HTERT RPE-1 (cell line): Measurements from ENCODE around the gene ARL10.

Experiments
- in situ Hi-C: fragments of 300-500 bp; cut with MboI; formaldehyde crosslinking; loops from 4 replicates; pipeline ENCODE4 v1.14.3; 2020; ENCODE audit warnings: low sequenced_read_pairs

The ARL10 gene

GRCh38 chr5:176410486-176411180 is 45.3 kb downstream of the ARL10 start:
- in situ Hi-C loops: no loop called here

- in situ Hi-C loops: no loop called here
Measured at GRCh38 chr5:176412517-176413254, 47.4 kb downstream of the ARL10 start.

GRCh38 chr5:176413255-176413565 is 47.9 kb downstream of the ARL10 start:
- in situ Hi-C loops: no loop called here

GRCh38 chr5:176413709-176414191 is 48.5 kb downstream of the ARL10 start:
- in situ Hi-C loops: no loop called here

GRCh38 chr5:176414704-176415103 is 49.4 kb downstream of the ARL10 start:
- in situ Hi-C loops: no loop called here

- in situ Hi-C loops: no loop called here
Measured at GRCh38 chr5:176415240-176415951, 50.1 kb downstream of the ARL10 start.

GRCh38 chr5:176415952-176416924 is 51.0 kb downstream of the ARL10 start, which contains the start of gene CLTB:
Gene CLTB, minus strand, starts transcription at chr5:176416539. Its CDS starts 176 bp downstream, at chr5:176416363.
- in situ Hi-C loops: no loop called here

GRCh38 chr5:176416965-176417364 is 51.7 kb downstream of the ARL10 start:
- in situ Hi-C loops: no loop called here

GRCh38 chr5:176418251-176418650 is 53.0 kb downstream of the ARL10 start:
- in situ Hi-C loops: no loop called here

GRCh38 chr5:176420086-176420485 is 54.8 kb downstream of the ARL10 start:
- in situ Hi-C loops: no loop called here

- in situ Hi-C loops: no loop called here
Measured at GRCh38 chr5:176420972-176421544, 55.8 kb downstream of the ARL10 start.

GRCh38 chr5:176424181-176424580 is 58.9 kb downstream of the ARL10 start:
- in situ Hi-C loops: no loop called here

GRCh38 chr5:176425138-176425537 is 59.9 kb downstream of the ARL10 start:
- in situ Hi-C loops: no loop called here

GRCh38 chr5:176425791-176426190 is 60.5 kb downstream of the ARL10 start:
- in situ Hi-C loops: no loop called here

GRCh38 chr5:176426876-176427275 is 61.6 kb downstream of the ARL10 start:
- in situ Hi-C loops: no loop called here

GRCh38 chr5:176427971-176428370 is 62.7 kb downstream of the ARL10 start:
- in situ Hi-C loops: no loop called here

GRCh38 chr5:176429972-176430371 is 64.7 kb downstream of the ARL10 start:
- in situ Hi-C loops: no loop called here
